ENCODE data around the gene PTPN14. TPM values are rescaled to one million over a fixed set of nuclear protein-coding genes. Genes with fewer than 3 reads are reported as not detected.

Gene PTPN14
- total and polyA plus RNA-seq, 2 of the 8 experiments (the other 6 are each of a cell fraction or from before 2014, with no cell fraction given) = 14.4 to 93.6 TPM

GRCh38 chr1:214544791-214545190 lies 6.6 kb downstream of the PTPN14 start (continued):
- TF ChIP-seq TCF12 (IDR thresholded peaks at IDR 0.05; ENCODE audit: low read depth, low read length) = no peak
